ENCODE measurements around the gene IGFL3.

IGFL3 gene

DNA sequence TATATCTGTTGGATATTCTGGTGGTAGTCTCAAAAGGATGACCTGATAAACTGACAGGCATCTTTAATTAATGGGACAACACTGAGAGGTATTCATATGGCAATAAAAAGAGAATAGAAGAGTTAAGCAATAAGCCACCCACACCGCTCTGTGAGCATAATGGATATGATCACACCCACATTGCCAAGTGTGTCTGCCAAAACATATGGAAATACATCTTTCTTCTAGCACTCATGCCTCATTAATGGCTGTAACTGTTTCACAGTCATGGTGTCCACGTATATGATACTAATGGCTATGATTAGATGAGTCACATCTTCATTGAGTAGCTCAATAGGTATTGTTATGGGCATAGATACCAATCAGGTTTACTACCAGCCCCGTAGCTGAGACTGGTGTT is 13.1 kb downstream of the IGFL3 start:
- no peak for TF ChIP-seq TAF1 (IDR thresholded peaks at IDR 0.05; ENCODE audit: borderline replicate concordance, insufficient read depth, low read length)
- TF ChIP-seq, protein P1, sequence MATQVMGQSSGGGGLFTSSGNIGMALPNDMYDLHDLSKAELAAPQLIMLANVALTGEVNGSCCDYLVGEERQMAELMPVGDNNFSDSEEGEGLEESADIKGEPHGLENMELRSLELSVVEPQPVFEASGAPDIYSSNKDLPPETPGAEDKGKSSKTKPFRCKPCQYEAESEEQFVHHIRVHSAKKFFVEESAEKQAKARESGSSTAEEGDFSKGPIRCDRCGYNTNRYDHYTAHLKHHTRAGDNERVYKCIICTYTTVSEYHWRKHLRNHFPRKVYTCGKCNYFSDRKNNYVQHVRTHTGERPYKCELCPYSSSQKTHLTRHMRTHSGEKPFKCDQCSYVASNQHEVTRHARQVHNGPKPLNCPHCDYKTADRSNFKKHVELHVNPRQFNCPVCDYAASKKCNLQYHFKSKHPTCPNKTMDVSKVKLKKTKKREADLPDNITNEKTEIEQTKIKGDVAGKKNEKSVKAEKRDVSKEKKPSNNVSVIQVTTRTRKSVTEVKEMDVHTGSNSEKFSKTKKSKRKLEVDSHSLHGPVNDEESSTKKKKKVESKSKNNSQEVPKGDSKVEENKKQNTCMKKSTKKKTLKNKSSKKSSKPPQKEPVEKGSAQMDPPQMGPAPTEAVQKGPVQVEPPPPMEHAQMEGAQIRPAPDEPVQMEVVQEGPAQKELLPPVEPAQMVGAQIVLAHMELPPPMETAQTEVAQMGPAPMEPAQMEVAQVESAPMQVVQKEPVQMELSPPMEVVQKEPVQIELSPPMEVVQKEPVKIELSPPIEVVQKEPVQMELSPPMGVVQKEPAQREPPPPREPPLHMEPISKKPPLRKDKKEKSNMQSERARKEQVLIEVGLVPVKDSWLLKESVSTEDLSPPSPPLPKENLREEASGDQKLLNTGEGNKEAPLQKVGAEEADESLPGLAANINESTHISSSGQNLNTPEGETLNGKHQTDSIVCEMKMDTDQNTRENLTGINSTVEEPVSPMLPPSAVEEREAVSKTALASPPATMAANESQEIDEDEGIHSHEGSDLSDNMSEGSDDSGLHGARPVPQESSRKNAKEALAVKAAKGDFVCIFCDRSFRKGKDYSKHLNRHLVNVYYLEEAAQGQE (IDR thresholded peaks at IDR 0.05; ENCODE audit: insufficient read depth in 1 of 2, low read depth in 2 of 2, low read length in 2 of 2) = no peak
- TF ChIP-seq POLR2AphosphoS5 (IDR thresholded peaks at IDR 0.05; ENCODE audit: low read depth, low read length) = no peak
- no peak for TF ChIP-seq FOXP2 (optimal IDR thresholded peaks at IDR 0.05; ENCODE audit: borderline replicate concordance, extremely low read depth, extremely low read length, insufficient read depth)
- no peak for TF ChIP-seq SIN3A (IDR thresholded peaks at IDR 0.05; ENCODE audit: borderline replicate concordance, insufficient read depth, low read length)

DNA sequence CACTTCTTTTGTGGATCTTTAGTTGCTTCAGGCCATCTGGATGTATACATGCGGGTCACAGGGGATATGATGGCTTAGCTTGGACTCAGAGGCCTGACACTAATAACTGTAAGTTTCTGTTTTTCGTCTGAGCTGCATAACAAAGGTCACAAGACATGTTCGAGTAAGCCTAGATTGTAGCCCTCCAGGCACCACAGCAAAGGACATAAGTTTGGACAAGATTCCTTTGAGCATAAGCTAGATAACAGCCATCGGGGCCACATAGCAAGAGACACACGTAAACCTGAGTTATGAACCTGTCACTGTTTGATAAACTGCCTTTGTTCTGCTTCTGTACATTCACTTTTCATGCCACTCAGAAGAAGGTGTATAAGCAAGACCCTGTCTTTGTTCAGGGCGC is 14.6 kb downstream of the IGFL3 start:
- TF ChIP-seq, protein P1 (IDR thresholded peaks at IDR 0.05; ENCODE audit: insufficient read depth in 1 of 2, low read depth in 2 of 2, low read length in 2 of 2) = no peak
- TF ChIP-seq POLR2AphosphoS5 (IDR thresholded peaks at IDR 0.05; ENCODE audit: low read depth, low read length) = no peak
- no peak for TF ChIP-seq TAF1 (IDR thresholded peaks at IDR 0.05; ENCODE audit: borderline replicate concordance, insufficient read depth, low read length)

DNA sequence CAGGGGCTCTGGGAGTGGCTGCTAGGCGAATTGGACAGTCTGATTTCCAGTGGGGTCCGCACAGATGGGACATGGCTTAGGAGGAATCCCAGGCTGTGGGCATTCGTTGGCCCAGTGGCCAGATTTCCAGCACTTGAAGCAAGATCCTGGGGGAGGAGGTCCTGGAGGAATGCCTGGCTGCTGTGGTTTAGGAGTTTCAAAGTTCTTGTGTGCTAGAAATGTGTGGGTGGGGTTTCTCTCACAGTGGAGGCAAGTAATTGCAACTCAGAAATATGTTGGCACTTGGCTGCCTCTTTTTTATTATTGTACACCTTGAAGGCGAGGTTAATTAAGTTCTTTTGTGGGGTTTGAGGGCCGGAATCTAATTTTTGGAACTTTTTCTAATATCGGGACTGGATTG is 17.1 kb downstream of the IGFL3 start:
- TF ChIP-seq, protein P1 (IDR thresholded peaks at IDR 0.05; ENCODE audit: insufficient read depth in 1 of 2, low read depth in 2 of 2, low read length in 2 of 2) = no peak
- no peak for TF ChIP-seq POLR2AphosphoS5 (IDR thresholded peaks at IDR 0.05; ENCODE audit: low read depth, low read length)
- TF ChIP-seq FOXP2 (optimal IDR thresholded peaks at IDR 0.05; ENCODE audit: borderline replicate concordance, extremely low read depth, extremely low read length, insufficient read depth) = no peak
- no peak for TF ChIP-seq SIN3A (IDR thresholded peaks at IDR 0.05; ENCODE audit: borderline replicate concordance, insufficient read depth, low read length)
- no peak for TF ChIP-seq TAF1 (IDR thresholded peaks at IDR 0.05; ENCODE audit: borderline replicate concordance, insufficient read depth, low read length)

DNA sequence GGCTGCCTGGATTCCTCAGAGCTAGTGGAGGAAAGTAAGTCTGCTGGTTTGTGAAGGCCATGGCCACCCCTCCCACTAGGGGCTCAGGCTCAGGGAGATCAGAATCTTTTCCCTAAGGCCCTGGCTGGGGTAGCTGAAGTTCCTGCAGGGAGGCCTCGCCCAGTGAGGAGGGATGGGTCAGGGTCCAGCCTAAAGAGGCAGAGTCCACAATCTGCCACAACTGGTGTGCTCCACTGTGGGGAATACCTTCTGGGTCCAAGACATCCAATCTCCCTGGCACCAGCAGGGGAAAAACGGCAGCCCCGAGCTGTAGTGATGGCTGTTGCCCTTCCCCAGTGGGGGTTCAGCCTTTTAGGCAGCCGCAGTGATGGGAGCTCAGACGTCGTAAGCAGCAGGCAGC is 23.2 kb downstream of the IGFL3 start:
- TF ChIP-seq TAF1 (IDR thresholded peaks at IDR 0.05; ENCODE audit: borderline replicate concordance, insufficient read depth, low read length) (no peak), POLR2AphosphoS5 (IDR thresholded peaks at IDR 0.05; ENCODE audit: low read depth, low read length) (no peak), FOXP2 (optimal IDR thresholded peaks at IDR 0.05; ENCODE audit: borderline replicate concordance, extremely low read depth, extremely low read length, insufficient read depth) (no peak), SIN3A (IDR thresholded peaks at IDR 0.05; ENCODE audit: borderline replicate concordance, insufficient read depth, low read length) (no peak)
- TF ChIP-seq, protein P1 (IDR thresholded peaks at IDR 0.05; ENCODE audit: insufficient read depth in 1 of 2, low read depth in 2 of 2, low read length in 2 of 2) = no peak

DNA sequence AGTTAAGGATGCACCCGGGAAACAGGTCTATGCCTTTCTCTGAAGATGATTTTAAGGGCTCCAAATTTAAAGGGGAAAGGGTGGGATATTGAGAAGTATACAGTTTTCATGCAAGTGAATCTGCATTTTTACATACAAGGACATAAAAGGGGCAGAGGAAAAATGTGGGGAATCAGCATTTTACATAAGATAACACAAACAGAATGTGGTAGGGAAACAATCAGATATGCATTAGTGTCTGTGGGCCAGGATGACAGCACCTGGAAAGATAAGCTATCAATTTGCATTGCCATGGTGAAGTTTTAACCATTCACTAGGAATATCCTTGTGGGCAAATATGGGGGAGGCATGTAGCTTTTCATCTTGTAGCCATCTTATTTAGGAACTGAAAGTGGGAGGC is 24.1 kb downstream of the IGFL3 start:
- TF ChIP-seq, protein P1 (IDR thresholded peaks at IDR 0.05; ENCODE audit: insufficient read depth in 1 of 2, low read depth in 2 of 2, low read length in 2 of 2) = no peak
- TF ChIP-seq TAF1 (IDR thresholded peaks at IDR 0.05; ENCODE audit: borderline replicate concordance, insufficient read depth, low read length) (no peak), SIN3A (IDR thresholded peaks at IDR 0.05; ENCODE audit: borderline replicate concordance, insufficient read depth, low read length) (no peak)
